Effector memory CD8-positive, alpha-beta T cell (primary cell): ENCODE measurements around the gene ANKLE2.
A peak's percentile ranks its signal among the peaks of the same experiment; 100 is the strongest.

Experiments used
- ATAC-seq: fragments of 150-1000 bp; cut with Tn5 transposase; replicated peaks from 2 replicates; pipeline ENCODE4 v1.10.0; 2021; ENCODE audit warnings: mild to moderate bottlenecking, moderate library complexity
- DNase-seq, 3 experiments: peaks; one replicate each; pipeline ENCODE4 v3.0.0; 2021
- H3K27ac Mint-ChIP-seq, 2 donors: one replicate each; pipeline ENCODE4 v1.8.0; 2022; ENCODE audit warnings: mild to moderate bottlenecking in 2 of 2, mixed read lengths in 2 of 2, moderate library complexity in 2 of 2
- H3K27me3 Mint-ChIP-seq, 2 donors: one replicate each; pipeline ENCODE4 v1.8.0; 2022; ENCODE audit warnings: mixed read lengths in 2 of 2
- H3K36me3 Mint-ChIP-seq: one replicate; pipeline ENCODE4 v1.8.0; 2022; ENCODE audit warnings: mild to moderate bottlenecking, moderate library complexity, mixed read lengths; ENCODE audit not compliant: insufficient read depth
- H3K4me1 Mint-ChIP-seq, 2 donors: one replicate each; pipeline ENCODE4 v1.8.0; 2022; ENCODE audit warnings: low read depth in 2 of 2, mixed read lengths in 2 of 2
- H3K4me3 Mint-ChIP-seq, 2 donors: one replicate each; pipeline ENCODE4 v1.8.0; 2022; ENCODE audit warnings: mild to moderate bottlenecking in 2 of 2, mixed read lengths in 2 of 2, moderate library complexity in 2 of 2
- H3K9me3 Mint-ChIP-seq, 2 donors: one replicate each; pipeline ENCODE4 v1.8.0; 2022; ENCODE audit warnings: mixed read lengths in 2 of 2

Gene ANKLE2

GRCh38 chr12:132729541-132730320 is 31.9 kb downstream of the ANKLE2 start:
- no peak overlapping the region for H3K4me3 Mint-ChIP-seq
- DNase-seq (no peak), ATAC-seq (no peak)
- H3K4me1 Mint-ChIP-seq, result peaks cover 0 to 4% of the 10 kb centered on the region in 2 donors
- peaks cover 75% of the 10 kb centered on the region for H3K36me3 Mint-ChIP-seq
- no peaks in the 10 kb centered on the region for H3K27me3 Mint-ChIP-seq
- peak overlapping the region; percentile 58 to 89 for H3K27ac Mint-ChIP-seq
- H3K9me3 Mint-ChIP-seq, result peaks cover 0 to 6% of the 10 kb centered on the region in 2 donors

DNA sequence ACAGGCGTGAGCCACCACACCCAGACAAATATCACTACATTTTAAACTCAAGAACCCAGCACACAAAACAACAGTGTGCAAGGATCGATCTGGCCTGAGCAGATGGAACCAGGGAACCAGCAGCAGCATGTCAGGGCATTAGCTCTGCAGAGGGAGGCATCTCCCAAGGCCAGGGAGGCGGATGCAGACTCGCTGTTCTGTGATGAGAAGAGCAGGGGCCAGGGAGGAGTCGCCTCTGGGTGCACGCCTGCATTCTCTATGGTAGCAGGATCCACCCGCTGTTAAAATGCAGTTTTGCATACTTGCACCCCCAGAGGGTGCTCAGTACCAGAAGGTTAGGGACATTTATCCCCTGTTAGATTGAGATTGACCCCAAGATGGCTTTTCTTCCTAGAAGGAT is 33.1 kb downstream of the ANKLE2 start:
- peaks cover 76% of the 10 kb centered on the region for H3K36me3 Mint-ChIP-seq
- H3K27me3 Mint-ChIP-seq, result no peaks in the 10 kb centered on the region
- H3K27ac Mint-ChIP-seq, result peak overlapping the region; percentile 78 to 89
- no peak overlapping the region for H3K4me3 Mint-ChIP-seq
- DNase-seq, result no peak
- ATAC-seq, result no peak
- H3K9me3 Mint-ChIP-seq, result peaks cover 0 to 6% of the 10 kb centered on the region in 2 donors
- peaks cover 0 to 4% of the 10 kb centered on the region in 2 donors for H3K4me1 Mint-ChIP-seq

DNA sequence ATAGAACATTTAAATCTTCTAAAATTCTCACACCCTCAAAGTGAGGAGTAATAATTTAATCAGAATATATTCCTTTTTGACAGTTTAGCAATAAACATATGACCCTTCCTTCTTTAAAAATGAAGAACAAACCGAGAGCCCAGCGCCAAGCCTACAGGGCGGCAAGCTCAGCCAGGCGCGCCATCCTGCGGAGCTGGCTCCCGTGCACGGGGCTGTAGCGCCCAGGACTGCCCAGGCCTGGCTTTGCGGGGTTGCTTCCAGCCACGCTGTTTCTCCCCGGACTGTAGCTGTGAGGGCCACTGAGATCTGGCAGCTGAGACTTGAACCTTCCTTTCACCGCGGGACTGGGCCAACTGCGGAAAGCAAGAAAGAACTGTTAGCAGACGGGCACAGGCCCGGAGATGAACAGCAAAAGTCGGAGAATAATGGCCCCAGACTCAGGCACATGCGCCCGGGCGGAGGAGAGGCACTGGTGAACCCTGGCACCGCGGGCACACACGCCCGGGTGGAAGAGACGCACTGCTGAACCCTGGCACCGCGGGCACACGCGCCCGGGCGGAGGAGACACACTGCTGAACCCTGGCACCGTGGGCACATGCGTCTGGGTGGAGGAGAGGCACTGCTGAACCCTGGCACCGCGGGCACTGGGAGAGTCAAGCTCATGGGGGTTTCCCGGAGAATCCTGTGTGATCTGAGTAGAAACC is 34.4 kb downstream of the ANKLE2 start:
- no peak for ATAC-seq
- Mint-ChIP-seq H3K27me3 (no peaks in the 10 kb centered on the region), H3K4me1 (peaks cover 0 to 4% of the 10 kb centered on the region in 2 donors), H3K36me3 (peaks cover 84% of the 10 kb centered on the region), H3K4me3 (no peak overlapping the region), H3K9me3 (peaks cover 0 to 6% of the 10 kb centered on the region in 2 donors), H3K27ac (no peak overlapping the region)
- DNase-seq, result no peak

GRCh38 chr12:132726386-132726785 is 35.2 kb downstream of the ANKLE2 start:
- H3K27ac Mint-ChIP-seq, result no peak overlapping the region
- peaks cover 0 to 2% of the 10 kb centered on the region in 2 donors for H3K4me1 Mint-ChIP-seq
- DNase-seq, result no peak
- no peaks in the 10 kb centered on the region for H3K27me3 Mint-ChIP-seq
- no peaks in the 10 kb centered on the region for H3K9me3 Mint-ChIP-seq
- H3K36me3 Mint-ChIP-seq, result peaks cover 81% of the 10 kb centered on the region
- no peak overlapping the region for H3K4me3 Mint-ChIP-seq
- ATAC-seq, result no peak

DNA sequence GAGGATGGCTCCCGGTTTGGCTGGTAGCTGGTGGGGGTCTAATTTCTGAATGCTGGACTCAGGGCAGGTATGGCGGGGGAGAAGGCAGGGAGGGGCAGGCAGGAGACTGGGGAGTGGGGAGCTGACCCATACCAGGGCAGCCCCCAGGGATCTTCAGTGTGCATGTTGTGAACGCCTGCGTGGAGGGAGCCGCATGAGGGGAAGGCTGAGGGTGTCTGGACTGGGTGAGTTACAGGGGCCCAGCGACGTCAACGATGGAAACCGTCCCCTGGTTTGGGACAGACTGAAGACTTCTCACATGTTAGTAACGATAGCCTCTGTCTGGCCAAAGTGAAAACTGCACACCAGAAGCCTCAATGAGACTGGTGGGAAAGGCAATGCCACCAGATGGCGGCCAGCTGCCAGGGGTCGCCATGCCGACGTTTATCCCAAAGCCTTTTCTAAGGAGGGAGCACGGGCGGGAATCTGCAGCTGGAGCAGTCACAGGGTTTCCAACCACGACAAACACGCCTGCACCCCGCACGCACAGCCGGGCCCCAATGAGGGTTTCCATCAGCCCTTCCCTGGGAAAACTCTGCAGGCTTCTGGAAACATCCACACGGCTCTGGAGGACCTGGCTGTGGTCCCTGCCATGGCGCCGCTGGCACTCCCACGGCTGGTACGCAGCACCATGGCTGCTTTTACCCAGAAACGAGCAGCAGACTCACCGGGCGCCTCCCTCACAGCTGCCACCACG is 37.0 kb downstream of the ANKLE2 start:
- Mint-ChIP-seq H3K36me3 (peaks cover 79% of the 10 kb centered on the region), H3K27ac (no peak overlapping the region), H3K4me1 (no peaks in the 10 kb centered on the region), H3K4me3 (no peak overlapping the region), H3K9me3 (no peaks in the 10 kb centered on the region), H3K27me3 (no peaks in the 10 kb centered on the region)
- ATAC-seq, result no peak
- DNase-seq, result no peak

DNA sequence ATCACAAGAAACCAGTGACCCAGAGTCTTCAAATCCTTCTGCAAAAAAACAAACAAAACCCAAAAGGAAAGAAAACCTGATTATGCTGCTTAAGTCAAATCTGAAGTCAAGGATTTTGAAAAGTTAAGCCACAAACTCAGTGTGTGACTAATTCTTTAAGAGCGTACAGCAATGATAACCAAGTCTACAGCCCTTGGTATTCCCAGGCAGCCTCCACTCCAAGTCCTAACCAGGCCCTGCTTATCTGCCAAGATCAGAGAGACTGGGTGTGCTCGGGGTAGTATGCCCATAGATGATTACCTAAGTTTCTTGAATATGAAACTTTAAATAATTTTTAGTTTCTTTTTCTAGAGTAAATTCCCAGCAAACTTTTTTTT is 37.9 kb downstream of the ANKLE2 start:
- Mint-ChIP-seq H3K4me3 (no peak overlapping the region), H3K9me3 (no peaks in the 10 kb centered on the region), H3K27ac (no peak overlapping the region), H3K4me1 (peaks cover 0 to 3% of the 10 kb centered on the region in 2 donors), H3K36me3 (peaks cover 84% of the 10 kb centered on the region), H3K27me3 (no peaks in the 10 kb centered on the region)
- no peak for DNase-seq
- ATAC-seq, result no peak

- no peak overlapping the region for H3K27ac Mint-ChIP-seq
- H3K4me3 Mint-ChIP-seq, result no peak overlapping the region
- DNase-seq (no peak), ATAC-seq (no peak)
- peaks cover 82% of the 10 kb centered on the region for H3K36me3 Mint-ChIP-seq
- H3K4me1 Mint-ChIP-seq, result peaks cover 0 to 3% of the 10 kb centered on the region in 2 donors
- H3K9me3 Mint-ChIP-seq, result no peaks in the 10 kb centered on the region
- H3K27me3 Mint-ChIP-seq, result no peaks in the 10 kb centered on the region
Measured at GRCh38 chr12:132723015-132723763, 38.4 kb downstream of the ANKLE2 start.

DNA sequence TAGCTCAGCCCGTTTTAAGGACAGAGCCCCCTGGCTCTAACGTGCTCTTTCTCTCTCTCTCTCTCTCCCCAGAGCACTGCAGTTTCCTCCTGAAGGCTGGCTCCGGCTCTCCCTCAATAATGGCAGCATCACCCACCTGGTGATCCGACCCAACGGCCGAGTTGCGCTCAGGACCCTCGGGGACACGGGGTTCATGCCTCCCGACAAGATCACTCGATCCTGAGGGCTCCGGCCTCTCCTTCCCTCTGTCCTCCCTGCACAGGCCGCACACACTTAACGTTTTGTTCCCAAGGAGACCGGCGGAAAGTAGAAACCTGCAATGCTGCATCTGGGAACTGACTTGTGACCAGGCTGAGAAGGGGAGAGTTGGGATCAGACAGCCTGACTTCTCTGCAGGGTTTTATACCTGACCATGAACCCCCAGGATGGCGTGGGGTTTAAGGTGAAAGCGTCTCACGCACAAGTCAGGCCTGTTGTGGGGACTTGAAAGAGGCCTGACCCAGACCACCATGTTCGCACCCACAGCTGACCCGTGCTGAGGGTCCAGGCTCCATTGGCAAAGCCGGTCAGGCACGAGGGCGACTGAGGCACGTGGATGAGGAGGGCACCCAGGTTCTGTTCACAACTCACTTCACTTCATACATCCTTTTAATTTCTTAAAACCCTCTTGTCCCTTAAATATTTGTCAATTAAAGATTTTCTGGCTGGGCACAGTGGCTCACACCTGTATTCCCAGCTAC is 40.9 kb downstream of the ANKLE2 start:
- Mint-ChIP-seq H3K4me1 (peaks cover 0 to 3% of the 10 kb centered on the region in 2 donors), H3K9me3 (no peaks in the 10 kb centered on the region), H3K27ac (no peak overlapping the region), H3K36me3 (peaks cover 62% of the 10 kb centered on the region), H3K4me3 (no peak overlapping the region), H3K27me3 (no peaks in the 10 kb centered on the region)
- ATAC-seq (no peak), DNase-seq (no peak)

DNA sequence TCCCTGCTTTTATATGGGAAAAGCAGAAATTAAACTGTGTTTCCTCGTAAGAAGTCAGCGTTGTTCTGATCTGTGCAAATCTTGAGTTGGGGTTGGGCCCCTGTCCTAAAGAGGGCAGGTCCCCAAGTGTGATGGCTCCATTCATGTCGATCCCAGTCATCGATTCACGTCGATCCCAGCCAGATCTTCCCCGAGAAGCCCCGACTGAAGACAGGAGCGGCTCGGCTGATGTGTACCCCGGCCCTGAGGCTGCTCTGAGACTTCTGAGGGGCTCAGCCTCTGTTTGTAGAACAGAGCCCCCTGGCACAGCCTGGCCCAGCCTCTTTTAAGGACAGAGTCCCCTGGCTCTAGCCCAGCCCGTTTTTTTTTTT is 41.7 kb downstream of the ANKLE2 start:
- ATAC-seq (no peak), DNase-seq (no peak)
- Mint-ChIP-seq H3K4me1 (peaks cover 0 to 3% of the 10 kb centered on the region in 2 donors), H3K27ac (peak overlapping the region in 1 of 2 donors; percentile 44), H3K4me3 (no peak overlapping the region), H3K36me3 (peaks cover 54% of the 10 kb centered on the region), H3K27me3 (no peaks in the 10 kb centered on the region), H3K9me3 (no peaks in the 10 kb centered on the region)

DNA sequence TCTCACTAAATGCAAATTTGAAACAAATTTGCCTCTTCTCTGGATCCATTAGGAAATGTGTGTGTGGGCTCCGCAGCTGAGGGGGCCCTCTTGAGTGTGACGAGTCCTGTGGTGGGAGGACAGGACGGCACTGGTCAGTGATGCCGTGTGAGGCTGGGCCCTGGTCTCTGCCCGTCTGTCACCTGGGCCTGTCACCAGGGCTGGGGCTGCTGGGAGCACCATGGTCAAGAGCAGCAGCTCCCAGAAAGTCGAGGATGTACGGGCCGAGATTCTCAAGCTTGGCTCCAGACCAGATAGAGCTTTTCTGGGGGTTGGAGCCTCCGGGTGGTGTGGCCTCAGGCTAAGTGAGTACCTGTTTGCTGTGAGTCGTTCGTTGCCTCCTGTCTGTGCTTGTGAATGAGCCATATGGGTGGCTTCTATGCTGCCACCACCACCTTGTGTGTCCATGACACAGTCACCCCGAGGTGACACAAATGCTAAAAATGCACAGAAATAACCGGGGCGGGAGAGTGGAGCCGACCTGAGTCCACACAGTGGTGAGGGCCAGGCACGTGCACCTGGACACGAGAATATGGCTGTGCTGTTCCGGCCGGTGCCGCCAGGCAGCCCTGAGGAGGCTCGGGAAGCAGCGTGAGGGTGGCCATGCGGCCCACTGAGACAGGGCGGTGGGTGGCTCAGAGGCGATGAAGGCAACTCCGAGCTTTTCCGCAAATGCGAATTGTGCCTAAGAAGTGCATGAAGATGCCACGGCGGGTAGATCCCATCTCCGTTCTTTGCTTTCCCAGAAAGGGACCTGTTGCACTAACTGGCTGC is 42.3 kb downstream of the ANKLE2 start:
- ATAC-seq, result no peak
- Mint-ChIP-seq H3K27ac (peak overlapping the region in 1 of 2 donors; percentile 44), H3K27me3 (no peaks in the 10 kb centered on the region), H3K36me3 (peaks cover 51% of the 10 kb centered on the region), H3K4me3 (no peak overlapping the region), H3K9me3 (no peaks in the 10 kb centered on the region), H3K4me1 (peaks cover 0 to 6% of the 10 kb centered on the region in 2 donors)
- DNase-seq, result no peak

DNA sequence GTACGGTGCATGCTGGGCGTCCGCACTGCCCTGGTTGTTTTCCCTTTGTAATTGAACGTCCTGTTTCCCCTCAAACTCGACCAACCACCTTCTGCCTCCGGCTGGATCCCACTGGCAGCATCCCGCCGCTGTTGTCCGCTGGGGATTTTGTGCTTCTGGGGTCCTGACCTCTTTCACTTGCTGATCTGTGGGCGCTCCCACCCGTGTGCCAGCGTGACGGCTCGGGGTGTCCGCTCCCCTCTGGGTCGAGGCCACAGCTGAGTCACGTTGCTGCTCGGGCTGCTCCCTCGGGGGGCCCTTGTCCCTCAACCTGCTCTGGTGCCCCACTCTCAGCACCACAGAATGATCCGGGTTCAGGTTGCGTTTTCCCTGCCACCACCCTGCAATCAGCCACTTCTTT is 43.0 kb downstream of the ANKLE2 start:
- Mint-ChIP-seq H3K4me3 (no peak overlapping the region), H3K4me1 (peaks cover 0 to 8% of the 10 kb centered on the region in 2 donors), H3K27ac (peak overlapping the region in 1 of 2 donors; percentile 44), H3K27me3 (no peaks in the 10 kb centered on the region), H3K36me3 (peaks cover 51% of the 10 kb centered on the region), H3K9me3 (no peaks in the 10 kb centered on the region)
- ATAC-seq, result no peak
- no peak for DNase-seq
